ENCODE data around the gene CYB561A3.

DNA sequence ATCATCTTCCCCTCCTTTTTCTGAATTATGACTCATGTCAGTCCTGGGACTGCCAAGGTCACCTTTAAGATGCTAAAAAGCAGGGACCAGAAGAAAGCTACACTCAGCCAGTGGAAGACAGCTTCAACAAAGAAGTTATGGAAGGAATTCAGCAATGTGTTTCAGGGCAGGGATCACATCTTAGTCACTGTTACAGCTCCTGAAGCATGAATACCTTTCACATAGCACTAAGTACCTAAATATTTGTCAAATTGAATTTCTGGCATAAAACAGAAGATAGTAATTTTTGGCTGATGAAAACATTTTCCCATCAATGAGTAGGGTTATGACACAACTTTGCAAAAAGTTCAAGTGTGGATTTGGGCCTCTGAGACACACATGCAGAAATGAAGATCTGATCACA is 34.0 kb downstream of the CYB561A3 start:
- TF ChIP-seq, protein P1, sequence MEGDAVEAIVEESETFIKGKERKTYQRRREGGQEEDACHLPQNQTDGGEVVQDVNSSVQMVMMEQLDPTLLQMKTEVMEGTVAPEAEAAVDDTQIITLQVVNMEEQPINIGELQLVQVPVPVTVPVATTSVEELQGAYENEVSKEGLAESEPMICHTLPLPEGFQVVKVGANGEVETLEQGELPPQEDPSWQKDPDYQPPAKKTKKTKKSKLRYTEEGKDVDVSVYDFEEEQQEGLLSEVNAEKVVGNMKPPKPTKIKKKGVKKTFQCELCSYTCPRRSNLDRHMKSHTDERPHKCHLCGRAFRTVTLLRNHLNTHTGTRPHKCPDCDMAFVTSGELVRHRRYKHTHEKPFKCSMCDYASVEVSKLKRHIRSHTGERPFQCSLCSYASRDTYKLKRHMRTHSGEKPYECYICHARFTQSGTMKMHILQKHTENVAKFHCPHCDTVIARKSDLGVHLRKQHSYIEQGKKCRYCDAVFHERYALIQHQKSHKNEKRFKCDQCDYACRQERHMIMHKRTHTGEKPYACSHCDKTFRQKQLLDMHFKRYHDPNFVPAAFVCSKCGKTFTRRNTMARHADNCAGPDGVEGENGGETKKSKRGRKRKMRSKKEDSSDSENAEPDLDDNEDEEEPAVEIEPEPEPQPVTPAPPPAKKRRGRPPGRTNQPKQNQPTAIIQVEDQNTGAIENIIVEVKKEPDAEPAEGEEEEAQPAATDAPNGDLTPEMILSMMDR (conservative IDR thresholded peaks at IDR 0.05) = no peak
- no peak for TF ChIP-seq ZFX (IDR thresholded peaks at IDR 0.05)
